Activated CD4-positive, alpha-beta T cell treated with anti-CD3 and anti-CD28 coated beads, Interleukin-2, Interleukin-4, amounts not matched to agents 100 ng/mL and 50 ng/mL, durations not matched to agents 16 hours and 8 hours (primary cell): Measurements from ENCODE around the gene MBD4.
"Not testable (repeated sequence)": the region's sequence is repeated elsewhere in the genome, so short reads cannot be mapped to it uniquely, and the experiment has no call there.

ENCODE experiments used
- DNase-seq: peaks from one replicate; pipeline ENCODE4 v3.0.0-alpha.2; 2020; ENCODE audit warnings: low spot score

The MBD4 gene

DNA sequence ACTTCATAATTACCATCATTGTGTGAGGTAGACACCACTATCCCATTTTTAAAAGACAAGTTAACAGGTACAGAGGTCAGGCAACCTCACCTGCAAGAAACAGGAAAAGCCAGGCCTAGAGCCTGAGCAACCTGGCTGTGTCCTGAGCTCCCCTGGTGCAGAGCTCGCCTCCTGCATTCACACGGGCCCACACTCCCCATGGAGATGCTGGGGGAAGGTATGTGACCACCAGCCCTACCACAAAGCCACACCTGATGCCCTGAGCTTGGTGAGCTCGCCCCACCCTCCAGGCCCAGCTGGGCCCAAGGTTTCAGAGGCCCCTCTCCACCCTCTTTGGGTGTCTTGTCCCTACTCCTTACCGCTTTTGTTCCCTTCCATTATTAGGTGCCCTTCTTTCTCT lies 10.1 kb downstream of the MBD4 start:
- no peak for DNase-seq

DNA sequence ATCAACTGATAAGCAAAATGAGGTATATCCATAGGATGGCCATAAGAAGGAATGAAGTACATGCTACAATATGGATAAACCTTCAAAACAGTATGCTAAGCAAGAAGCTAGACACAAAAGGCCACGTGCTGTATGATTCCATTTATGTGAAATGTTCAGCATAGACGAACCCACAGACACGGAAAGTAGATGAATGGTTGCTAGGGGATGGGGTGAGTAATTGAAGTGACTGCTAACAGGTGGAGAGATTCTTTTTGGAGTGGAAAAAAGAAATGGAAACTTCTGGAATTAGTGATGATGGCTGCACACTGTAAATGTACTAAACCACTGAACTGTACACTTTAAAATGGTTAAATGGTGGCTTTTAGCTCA lies 10.7 kb downstream of the MBD4 start:
- no peak for DNase-seq

DNA sequence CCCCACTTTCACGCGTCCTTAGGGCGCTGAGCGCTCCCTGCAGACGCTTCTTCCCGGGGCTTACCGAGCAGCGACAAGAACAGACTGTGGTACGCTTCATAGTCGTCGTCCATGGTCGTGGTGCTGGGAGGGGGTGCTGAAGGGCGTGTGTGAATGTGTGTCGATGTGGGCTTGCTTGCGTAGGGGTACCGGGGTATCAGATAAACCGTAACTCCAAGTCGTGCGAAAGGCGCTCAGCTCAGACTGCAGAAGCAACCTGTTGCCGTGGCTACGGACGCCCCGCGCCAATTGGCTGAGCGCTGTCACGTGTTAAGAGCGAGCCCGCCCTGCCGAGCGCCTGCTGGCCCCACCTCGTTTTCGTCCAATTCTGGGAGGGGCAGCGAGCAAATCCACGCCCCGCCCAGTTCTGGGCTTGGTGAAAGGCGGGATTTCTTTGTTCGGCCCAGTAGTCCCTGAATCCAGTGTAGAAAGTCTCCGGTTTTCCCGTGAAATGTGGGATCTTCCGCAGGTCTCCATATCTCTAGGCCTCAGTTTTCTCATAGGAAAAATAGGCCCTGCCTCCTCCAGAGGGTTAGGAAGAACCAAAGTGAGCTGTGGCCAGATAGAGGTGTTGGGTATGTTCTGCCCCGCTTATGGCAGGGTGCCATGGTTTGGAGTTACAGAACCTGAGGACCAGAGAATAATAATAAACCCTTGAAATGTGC lies 11.2 kb downstream of the MBD4 start, which contains the start of gene EFCAB12:
TSS of gene EFCAB12 (minus strand) at position 261 of the 704 bp plus-strand sequence. CDS start at position 113, 148 bp downstream.
- DNase-seq: peak; percentile 87

DNA sequence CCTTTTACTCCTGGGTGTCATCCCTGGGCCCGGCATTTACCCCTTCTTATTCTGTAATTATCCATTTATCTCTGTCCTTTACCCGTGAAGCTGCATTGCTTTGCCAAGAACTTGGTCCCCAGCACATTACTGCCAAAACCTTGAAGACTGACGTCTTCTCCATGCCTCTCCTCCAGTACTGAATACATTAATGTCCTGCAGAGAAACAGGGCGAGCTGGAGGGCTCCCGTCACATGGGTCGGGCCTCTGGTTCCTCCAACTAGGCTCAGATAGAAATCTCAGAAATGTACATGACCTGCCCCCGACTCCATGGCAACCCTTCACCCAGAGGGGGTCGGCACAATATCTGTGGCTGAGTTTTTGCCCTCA lies 11.8 kb downstream of the MBD4 start:
- DNase-seq: no peak

DNA sequence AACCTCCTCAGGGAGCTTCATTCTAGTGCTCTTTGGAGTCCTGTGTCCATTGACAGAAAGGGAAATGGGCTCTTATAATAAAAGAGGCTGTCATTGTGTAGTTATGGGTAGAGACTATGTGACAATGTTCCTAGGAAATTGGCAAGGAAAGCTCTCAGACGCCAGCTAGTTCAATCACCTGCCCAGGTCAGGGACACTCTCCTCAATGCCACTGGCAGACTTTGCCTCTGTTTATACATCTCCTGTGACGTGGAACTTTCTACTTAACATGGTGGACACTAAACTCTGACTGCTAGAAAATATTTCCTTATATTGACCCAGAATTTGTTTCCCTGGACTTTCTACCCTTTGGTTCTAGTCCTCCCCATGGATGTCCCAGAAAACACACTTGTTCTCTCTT lies 14.1 kb downstream of the MBD4 start:
- no peak for DNase-seq

DNA sequence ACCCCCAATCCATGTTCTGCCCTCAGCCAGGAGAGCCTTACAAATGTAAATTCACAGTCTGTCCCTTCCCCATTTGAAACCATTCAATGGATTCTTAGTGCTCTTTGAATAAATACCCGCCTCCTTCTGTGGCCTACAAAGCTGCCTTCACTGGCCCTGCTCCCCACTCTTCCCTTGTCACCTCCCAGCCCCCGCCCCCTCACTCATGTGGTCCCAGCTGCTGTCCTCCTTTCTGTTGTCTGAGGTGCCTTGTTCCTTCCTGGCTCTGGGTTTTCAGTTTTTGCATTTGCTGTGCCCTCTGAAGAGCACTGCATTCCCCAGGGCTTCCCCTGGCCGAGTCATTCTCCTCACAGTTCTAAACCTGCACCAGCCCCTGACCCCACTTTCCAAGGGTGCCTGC lies 14.5 kb downstream of the MBD4 start:
- DNase-seq: no peak

DNA sequence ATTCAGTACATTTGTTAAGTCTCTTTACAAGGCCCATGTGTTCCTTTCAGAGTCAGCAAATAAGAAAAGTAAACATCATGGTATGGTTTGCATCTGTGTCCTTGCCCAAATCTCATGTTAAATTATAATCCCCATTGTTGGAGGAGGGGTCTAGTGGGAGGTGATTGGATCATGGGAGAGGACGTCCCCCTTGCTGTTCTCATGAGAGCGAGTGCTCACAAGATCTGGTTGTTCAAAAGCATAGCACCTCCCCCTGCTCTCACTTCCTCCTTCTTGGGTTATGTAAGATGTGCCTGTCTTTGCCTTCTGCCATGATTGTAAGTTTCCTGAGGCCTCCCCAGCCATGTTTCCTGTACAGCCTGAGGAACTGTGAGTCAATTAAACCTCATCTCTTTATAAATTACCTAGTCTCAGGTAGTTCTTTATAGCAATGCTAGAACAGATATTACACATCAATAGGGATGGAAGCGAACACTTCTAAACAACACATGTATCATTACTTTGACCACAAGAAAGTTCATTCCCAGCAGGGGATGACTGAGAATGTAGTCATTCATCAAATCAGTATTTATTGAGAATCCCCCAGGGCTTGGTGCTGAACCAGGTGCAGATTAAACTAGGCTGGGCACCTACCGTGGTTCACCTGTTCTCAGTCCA lies 15.4 kb downstream of the MBD4 start:
- DNase-seq: no peak

DNA sequence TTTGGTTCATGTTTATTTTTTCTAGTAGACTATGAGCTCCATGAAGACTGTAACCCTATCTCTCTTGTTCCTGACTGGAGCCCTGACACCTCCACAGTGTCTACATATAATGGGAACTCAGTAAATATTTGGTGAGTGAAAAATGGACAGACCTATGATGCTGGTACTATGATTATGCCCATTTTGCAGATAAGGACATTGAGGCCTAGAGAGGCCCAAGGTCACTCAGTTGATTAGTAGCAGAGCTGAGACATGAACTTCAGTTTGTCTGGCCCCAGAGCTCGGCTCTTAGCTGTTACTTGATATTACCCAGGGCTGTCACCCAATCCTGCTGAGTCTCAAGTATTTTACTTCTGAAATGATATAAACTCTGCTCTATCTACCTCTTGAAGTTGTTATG lies 16.9 kb downstream of the MBD4 start:
- DNase-seq: no peak

DNA sequence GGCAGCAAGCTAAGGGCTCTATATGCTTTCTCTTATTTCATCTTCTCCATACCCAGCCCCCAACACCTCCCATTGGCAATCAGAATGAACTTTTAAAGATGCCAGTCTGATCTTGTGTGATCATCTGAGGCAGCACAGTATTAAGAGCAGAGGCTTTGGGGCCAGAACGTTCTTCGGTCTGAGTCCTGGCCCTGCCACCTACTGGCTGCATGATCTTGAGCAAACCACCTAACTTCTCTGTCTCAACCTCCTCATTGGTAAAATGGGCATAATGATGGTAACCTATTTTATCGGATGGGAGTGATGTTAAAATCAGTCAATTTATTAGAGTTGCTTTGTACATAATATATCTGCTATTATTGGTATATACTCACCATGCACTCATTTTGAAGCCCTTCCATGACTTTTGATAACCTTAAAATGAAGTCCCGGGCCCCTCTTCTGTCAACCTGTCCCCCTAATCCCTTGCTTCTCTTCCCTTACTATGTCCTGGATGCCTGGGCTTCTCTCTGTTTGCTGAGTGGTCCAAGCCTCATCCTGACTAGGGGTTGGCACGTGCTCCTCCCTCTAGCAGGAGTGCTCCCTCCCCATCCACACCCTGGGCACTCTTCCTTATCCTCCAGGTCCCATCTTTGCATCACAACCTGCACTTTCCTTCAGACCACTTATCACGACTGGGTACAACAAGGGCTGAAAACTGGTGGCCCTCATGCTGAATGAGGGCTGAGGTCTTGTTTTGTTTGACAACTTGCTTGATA lies 17.6 kb downstream of the MBD4 start:
- no peak for DNase-seq

DNA sequence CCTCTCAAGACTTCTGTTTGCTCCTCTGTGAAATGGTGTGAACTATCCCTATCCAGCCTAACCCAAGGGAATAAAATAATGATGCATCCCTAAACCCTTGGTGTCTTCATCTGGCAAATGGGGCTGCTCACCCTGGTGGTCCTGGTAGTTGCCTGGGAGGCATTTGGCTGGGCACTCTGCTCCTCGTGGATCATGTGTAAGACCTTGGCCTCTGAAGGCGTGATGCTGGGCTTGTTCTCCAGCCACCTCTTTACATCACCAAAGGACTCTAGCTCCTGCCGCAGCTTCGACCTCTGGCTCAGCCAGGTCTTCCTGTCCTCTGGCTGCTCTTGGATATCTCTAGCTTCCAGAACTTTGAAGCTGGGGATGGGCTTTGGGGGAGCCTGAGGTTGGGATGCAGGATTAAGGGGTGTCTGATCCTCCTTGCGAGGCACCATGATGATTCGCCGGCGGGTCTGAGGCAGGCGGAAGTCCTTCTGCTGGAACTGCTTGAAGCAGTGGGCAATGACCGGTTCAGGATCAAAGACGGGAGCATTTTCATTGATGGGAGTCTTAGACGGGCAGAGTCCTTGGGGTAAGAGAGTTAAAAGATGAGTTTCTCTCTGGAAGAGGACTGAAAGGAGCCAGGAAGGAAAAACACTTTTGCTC lies 18.4 kb downstream of the MBD4 start:
- DNase-seq: no peak

DNA sequence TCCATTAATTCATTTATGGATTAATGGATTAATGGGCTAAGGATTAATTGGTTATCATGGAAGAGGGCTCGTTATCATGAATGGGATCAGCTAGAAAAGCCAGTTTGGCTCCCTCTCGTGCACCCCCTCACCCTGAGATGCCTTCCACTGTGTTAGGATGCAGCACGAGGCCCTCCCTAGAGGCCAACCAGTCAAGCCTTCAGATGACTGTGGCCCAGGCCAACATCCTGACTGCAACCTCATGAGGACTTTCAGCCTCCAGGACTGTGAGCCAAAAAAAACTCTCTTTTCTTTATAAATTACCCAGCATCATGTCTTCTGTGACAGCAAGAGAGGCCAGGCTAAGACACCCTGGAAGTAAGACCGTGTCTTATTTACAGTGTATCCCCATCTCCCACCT lies 20.3 kb downstream of the MBD4 start:
- no peak for DNase-seq

DNA sequence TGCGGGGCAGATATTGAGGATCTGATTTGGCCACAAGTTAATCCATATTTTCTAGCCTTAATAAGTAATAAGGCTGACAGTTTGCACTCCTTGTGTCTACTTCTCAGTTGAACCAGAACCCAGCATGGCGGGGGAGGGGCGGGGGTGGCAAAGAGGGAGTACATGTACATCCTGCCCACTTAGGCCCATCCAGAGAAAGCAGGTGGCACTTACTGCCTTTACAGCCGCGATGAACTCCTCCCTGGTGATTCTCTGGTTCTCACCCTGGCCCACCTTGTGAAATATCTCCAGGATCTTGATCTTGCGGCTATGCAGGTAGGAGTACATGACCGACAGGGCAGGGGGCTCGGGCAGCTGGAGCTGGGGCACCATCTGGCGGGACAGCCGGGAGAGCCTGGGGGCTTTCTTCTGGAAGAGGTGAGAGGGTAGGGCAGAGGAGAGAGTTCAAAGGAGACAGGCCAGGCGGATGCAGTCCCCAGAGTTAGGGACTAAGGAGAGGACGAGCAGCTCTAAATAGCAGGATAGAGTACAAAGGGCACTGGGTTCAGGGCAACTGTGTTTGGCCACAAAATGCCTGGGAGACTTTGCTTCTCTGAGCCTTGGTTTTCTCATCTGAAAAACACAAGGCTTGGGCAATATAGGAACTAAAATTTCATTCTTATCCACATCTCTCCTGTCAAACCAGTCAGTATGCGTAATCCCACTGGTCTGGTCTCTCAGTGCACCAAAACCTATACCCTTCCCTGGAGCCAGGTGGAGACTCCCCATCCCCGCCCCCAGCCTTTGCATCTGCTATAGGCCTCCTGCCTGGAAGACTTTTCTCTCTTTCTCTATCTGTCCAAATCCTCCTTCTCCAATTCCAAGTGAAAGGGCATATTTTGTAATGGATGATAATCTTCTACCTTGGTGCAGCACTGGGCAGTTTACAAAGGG lies 21.4 kb downstream of the MBD4 start:
- no peak for DNase-seq

DNA sequence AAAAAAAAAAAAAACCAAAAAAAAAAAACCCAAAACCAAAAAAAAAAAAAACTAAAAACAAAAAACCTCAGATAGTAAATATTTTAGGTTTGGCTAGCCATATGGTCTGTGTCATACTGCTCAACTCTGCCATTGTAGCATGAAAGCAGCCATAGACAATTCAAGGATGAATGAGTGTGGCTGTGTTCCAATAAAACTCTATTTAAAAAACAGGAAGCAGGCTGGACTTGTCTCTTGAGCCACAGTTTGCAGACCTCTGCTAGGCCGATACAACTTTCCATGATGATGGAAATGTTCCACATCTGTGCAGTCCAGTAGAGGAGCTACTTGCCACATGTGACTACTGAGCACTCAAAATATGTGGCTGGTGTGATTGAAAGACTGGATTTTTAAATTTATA lies 22.4 kb downstream of the MBD4 start:
- no peak for DNase-seq

DNA sequence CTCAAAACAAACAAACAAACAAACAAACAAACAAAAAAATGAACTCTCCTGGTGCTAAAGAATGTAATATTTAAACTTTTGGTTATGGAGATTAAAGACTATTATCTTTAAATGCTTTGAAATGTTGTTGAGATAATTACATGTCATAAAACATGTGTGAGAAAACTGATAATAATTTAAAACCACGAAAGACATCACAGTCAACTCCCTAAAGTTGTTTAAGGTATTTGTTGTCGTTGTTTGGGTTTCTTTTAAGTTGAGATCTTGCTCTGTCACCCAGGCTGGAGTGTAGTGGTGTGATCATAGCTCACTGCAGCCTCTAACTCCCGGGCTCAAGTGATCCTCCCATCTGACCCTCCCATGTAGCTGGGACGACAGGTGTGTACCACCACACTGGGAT lies 23.3 kb downstream of the MBD4 start:
- DNase-seq: no peak

DNA sequence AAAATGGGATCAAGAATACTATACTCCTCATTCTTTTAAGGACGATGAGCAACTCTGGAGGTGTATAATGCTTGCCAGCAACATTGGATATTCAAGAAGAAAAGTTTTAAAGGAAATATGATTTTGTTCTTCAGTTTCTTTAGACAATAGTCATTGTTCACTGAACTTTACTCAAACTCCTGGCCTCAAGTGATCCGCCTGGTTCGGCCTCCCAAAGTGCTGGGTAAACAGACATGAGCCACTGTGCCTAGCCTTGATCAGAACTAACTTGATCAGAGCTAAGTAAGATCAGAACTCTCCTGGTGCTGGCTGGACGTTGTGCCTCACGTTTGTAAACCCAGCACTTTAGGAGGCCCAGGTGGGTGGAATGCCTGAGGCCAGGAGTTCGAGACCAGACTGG lies 23.9 kb downstream of the MBD4 start:
- DNase-seq: no peak

DNA sequence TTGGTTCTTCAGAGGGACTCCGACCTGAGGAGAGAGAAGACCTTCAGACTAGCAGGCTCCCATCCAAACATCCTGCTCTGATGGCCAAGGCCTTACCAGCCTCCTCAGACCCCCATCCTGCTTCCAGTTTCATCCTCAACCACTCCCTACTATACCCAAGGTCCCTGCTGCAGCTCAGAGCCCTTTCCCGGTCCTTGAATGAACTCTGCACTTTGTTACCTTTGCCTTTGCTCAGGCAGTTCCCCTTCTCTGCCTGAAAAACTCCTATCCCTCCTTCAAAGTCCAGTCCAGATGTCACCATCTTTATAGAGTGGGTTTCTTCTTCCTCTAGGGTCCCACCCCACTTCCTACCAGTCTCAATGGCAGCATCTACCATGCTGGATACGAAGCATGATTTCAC lies 24.4 kb downstream of the MBD4 start:
- DNase-seq: no peak

DNA sequence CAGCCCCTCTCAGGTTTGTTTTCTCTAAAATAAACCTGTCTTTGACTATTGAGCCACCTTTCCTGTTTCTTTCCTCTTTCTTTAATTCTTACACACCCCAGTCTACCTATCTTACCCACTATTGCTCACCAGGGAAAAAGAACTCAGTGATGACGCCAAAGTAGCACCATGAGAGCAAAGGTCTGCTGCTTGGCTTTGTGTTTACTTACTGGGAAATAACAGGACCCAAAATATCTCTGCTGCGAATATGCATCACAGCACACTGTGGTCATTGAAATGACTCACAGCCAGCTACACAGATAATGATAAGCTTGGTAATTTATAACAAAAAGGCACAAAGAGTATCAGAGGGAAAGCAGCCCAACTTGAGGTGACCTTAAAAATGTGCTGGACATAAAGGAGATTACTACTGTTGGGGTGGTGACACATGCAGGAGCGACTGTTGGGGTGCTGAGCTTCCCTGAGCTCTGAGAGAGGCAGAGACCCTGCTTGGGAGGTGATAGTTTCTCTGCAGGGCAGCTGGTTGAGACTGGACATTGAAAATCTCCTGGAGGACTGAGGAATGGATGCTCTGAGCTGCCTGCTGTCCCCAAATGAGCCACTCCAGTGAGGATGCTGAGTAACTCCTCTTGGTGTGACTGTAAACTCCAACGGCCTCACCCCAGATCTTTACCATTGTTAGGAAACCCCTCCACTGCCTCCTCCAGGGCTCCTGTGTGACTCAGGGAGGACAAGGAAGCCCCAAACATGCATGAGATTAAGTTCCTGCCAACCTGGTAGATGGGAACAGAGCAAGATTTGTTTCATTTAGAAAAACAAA lies 25.9 kb downstream of the MBD4 start:
- DNase-seq: no peak

DNA sequence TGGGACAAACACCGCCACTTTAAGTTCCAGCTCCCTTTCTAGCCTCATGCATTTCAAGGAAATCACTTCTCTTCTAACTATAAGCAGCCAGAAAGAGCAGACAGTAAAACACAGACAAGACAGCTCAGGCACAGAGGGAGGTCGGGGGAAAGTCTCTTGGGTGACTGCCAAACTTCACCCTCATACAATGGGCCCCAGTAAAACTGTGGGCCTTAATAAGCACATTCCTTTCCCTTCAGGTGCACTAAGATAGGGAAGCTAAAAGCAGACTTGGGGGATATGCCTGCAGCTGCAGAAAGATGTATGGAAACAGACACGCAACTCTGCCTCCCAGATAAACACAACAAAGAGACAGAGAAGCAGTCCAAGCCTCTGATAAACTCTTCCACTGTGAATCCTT lies 26.5 kb downstream of the MBD4 start:
- not testable (repeated sequence) for DNase-seq

DNA sequence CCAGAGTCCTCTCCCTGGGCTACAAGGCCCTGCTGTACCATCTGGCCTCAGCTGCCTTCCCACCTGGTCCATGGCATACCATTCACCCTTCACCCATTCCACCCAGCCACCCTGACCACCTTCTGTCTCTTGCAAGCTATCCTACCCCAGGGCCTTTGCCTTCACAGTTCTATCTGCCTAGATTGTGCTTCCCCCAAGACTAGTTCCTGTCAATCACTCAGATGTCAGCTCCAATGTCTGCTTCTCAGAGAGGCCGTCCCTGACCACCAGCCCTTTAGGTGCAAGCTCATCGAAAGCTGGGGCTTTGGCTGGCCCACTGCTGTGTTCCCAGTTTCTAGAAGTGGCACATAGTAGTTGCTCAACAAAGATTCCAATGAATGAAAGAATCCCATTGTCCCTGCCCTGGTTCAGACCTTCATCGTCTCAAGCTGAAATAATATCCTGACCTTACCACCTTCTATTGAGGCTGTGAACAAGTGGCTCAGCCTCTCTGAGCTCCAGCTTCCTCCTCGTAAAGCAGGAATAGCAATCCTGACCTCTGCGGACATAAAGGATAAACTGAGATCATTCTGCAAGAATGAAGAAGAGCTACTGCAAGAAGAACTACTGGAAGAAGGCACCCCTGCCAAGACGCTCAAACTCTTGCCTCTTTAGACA lies 27.1 kb downstream of the MBD4 start:
- DNase-seq: no peak

DNA sequence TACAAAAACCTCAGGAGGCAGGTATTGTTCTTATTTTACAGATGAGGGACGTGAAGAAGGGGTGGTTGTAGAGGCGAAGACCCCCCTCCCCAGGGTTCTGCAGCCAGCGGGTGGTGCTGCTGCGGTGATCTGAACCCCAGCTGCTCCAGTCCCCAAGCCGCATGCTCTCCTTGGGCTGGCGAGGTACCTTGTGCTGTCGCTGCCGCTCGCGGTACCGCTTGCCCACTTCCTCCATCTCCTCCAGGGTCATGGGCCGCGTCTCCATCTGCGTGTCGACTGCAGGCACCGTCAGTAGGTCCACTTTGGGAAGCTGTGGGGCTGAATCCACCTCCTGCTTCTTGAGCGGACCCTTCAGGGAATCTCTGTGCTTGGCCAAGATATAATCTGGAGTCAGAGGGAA lies 28.8 kb downstream of the MBD4 start:
- DNase-seq: no peak
